Inflammatory macrophage treated with lipopolysaccharide for 1 hour (primary cell): Measurements from ENCODE around the gene TRIM40.
"Not testable (repeated sequence)": the region's sequence is repeated elsewhere in the genome, so short reads cannot be mapped to it uniquely, and the experiment has no call there.

Experiments used
- DNase-seq, 2 donors: peaks; one replicate each; pipeline ENCODE4 v3.0.0-alpha.2; 2020 to 2022

The TRIM40 gene

GRCh38 chr6:30163918-30164654, 28.1 kb downstream of the TRIM40 start:
- no peak for DNase-seq

- DNase-seq, result no peak
Observed at GRCh38 chr6:30164714-30165113, 28.8 kb downstream of the TRIM40 start.

DNA sequence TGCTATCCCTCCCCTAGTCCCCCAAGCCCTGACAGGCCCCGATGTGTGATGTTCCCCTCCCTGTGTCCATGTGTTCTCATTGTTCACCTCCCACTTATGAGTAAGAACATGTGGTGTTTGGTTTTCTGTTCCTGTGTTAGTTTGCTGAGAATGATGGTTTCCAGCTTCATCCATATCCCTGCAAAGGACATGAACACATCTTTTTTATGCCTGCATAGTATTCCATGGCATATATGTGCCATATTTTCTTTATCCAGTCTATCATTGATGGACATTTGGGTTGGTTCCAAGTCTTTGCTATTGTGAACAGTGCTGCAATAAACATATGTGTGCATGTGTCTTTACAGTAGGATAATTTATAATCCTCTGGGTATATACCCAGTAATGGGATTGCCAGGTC, 29.3 kb downstream of the TRIM40 start:
- not testable (repeated sequence) for DNase-seq

- no peak for DNase-seq
Observed at GRCh38 chr6:30167101-30167500, 31.2 kb downstream of the TRIM40 start.

DNA sequence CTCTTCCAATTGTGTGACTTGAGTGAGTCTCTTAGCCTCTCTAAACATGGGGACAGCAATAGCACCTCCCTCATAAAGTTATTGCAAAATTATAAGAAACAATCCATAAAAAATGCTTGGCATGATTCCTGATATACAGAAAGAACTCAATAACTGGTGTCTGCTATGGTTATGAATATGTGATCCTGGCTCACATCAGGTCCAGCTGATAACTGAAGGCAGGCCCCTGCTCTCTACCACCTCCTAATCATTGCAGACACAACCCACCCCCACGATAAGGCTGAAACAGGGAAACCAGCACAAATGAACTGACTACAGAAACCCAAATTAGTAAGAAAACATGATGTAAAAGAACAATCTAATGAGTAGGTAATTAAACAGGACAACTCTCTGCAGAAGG, 32.8 kb downstream of the TRIM40 start:
- no peak for DNase-seq

DNA sequence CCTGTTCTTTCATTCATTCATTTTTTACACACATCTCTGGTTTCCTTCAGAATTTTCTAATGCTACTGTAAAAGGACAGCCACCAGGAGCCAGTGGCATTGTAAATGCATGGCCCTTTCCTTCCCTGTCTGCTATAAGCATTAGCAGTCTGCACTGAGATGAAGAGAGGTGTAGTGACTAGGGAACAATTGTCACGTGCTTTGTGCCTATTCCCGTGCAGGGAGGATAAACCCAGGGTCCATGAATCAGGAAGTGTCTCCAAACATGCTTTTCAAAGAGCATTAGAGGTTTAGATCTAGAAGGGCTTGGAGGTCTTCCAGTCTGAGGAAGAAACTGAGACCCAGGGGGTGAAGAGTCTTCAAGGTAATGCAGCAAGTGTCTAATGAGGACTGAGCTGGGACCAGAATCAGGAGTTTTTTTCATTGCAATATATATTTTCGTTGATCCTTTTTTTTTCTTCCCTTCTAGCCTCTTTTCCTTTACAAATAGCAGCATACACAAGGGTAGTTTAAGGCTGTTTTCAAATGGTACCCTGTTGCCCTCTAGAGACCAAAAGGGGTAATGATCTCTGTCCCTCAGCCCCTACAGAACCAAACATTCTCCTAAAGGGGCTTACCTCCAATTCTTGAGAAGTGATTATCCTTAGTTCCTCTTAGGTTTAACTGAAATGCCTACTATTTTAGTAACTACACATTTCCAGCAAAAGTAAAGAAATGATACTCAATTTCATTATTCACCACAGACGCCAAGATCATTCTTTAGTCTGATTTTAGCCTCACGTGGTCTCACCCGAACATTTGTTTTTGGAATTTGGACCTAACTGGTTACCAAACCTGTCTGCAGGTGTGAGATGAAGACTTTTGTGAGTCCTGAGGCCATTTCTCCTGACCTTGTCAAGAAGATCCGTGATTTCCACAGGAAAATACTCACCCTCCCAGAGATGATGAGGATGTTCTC, 34.0 kb downstream of the TRIM40 start:
- peak; percentile 39 to 80 for DNase-seq

DNA sequence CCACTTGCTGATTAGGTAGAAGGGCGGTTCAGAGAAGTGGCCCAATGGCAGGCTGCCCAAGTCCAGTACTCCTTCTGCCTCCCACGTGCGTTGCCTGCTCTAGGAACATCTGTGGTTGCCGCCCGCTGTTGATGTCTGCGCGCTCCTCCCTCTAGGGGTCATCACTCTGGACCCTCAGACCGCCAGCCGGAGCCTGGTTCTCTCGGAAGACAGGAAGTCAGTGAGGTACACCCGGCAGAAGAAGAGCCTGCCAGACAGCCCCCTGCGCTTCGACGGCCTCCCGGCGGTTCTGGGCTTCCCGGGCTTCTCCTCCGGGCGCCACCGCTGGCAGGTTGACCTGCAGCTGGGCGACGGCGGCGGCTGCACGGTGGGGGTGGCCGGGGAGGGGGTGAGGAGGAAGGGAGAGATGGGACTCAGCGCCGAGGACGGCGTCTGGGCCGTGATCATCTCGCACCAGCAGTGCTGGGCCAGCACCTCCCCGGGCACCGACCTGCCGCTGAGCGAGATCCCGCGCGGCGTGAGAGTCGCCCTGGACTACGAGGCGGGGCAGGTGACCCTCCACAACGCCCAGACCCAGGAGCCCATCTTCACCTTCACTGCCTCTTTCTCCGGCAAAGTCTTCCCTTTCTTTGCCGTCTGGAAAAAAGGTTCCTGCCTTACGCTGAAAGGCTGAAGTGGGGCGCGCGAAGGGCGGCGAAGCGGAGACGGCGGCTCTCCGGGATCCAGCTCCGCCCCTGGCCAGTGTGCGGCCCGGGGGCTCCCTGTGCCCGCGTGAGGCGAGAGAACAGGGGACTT, 35.9 kb downstream of the TRIM40 start:
- no peak for DNase-seq

DNA sequence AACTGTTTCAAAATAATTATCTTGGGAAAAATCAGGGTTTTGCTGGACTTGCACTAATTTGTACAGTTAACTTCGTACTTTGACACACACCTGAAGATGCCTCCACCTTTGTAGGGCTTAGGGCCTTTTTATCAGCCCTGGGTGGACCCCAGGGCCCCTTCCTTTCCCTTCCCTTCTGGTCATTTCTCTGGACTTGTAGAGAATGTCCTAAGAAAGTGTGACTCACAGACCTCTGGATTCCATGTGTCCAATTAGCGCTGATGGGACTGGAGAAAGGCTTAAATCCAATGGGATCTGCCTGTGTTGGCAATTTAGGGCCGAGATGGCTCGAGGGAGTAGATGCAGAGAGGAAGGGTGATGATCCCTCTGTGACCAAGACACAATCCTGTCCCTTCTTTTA, 36.7 kb downstream of the TRIM40 start:
- DNase-seq, result no peak

GRCh38 chr6:30175765-30176164, 39.8 kb downstream of the TRIM40 start:
- DNase-seq, result no peak

DNA sequence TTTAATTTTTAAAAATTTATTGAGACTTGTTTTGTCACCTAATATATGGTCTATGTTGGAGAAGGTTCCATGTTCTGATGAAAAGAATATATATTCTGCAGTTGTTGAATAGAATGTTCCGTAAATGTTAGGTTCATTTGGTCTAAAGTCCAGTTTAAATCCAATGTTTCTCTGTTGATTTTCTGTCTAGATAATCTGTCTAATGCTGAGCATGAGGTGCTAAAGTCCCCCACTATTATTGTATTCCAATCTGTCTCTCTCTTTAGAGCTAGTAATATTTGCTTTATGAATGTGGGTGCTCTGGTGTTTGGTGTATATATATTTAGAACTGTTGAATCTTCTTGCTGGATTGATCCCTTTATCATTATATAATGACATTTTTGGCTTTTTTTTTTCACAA, 42.9 kb downstream of the TRIM40 start:
- DNase-seq, result no peak

DNA sequence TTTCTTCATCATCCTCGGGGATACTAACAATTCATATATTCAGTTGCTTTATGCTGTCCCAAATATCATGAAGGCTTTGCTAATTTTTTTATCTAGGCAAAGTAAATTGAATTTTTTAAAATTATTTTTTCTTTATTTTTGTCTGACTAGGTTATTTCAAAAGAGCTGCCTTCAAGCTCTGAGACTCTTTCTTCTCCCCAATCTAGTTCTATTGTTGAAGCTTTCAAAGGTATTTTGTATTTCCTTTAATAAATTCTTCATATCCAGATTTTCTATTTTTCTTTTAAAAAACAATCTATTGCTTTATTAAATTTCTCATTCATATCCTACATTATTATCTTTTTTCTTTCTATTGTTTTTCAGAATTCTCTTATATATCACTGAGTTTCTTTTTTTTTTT, 44.2 kb downstream of the TRIM40 start:
- no peak for DNase-seq

DNA sequence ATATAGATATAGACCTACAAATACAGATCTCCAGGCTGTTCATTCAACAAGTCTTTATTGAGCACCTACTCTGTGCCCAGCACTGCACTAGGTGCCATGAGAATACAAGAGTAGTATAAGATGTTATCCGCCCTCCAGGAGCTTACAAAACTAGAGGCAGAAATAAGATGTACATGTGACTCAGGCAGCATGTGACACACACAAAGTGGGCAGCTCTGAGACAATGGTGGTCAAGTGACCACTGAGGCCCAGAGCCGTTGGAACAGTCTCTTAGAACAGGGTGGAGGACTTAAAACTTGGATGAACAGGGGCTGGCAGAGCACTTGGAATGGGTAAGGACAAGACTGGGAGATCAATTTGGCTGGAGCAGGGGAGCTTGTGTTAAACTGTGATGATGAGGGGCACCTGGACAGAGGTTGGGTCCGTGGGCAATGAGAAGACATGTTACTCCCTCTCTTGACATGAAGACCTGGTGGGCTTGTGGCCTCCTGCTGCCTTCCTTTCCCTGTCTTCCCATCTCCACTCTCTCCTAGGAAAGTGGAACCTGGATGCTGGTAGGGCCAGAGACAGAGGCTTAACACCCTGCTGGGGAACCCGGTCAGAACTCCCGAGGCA, 48.6 kb downstream of the TRIM40 start:
- DNase-seq, result peak in 1 of 2 donors; percentile 12

GRCh38 chr6:30185846-30186484, 50.0 kb downstream of the TRIM40 start:
- no peak for DNase-seq

- no peak for DNase-seq
Observed at GRCh38 chr6:30188541-30188940, 52.6 kb downstream of the TRIM40 start.

GRCh38 chr6:30192076-30192475, 56.1 kb downstream of the TRIM40 start:
- no peak for DNase-seq

GRCh38 chr6:30194797-30195690, 59.1 kb downstream of the TRIM40 start:
- DNase-seq, result no peak

- no peak for DNase-seq
Observed at GRCh38 chr6:30195951-30196350, 60.0 kb downstream of the TRIM40 start.

GRCh38 chr6:30196376-30196775, 60.4 kb downstream of the TRIM40 start:
- DNase-seq, result no peak
